ENCODE results near the gene FUT9. TPM values are rescaled to one million over a fixed set of nuclear protein-coding genes. Genes with fewer than 3 reads are reported as not detected.

Gene FUT9
- total and polyA plus RNA-seq, 2 experiments from 2014 or later: 2.1 to 6.8 TPM

DNA sequence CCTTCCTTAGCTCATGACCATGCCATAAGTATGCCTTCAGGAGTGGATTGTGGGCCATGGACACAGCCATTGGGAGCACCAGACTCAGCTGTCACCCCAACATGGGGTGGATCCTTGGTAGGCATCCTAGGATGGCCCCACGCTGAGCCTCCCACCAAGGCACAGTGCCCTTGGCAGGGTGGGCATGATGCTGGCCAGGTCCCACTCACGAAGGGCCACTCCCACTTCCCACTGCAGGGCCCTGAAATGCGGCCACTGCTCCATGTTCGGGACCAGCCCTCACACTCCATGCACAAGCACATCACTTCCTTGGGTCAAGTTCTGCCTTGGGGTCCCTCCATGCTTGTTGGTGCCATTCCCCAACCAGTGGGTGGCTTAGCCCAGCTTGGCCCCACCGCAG lies 12.9 kb upstream of the FUT9 start:
- Histone ChIP-seq H4K20me1 (replicated peaks; ENCODE audit: insufficient read depth) (no peaks in the 10 kb centered on the region), H3F3A (replicated peaks; ENCODE audit: low read depth) (no peaks in the 10 kb centered on the region), H3K4me1 (ENCODE audit: insufficient read depth) (no peaks in the 10 kb centered on the region), H3K27ac (ENCODE audit: low read depth) (no peak overlapping the region), H3K79me2 (replicated peaks; ENCODE audit: insufficient read depth) (no peaks in the 10 kb centered on the region), H3K27me3 (ENCODE audit: insufficient read depth) (no peaks in the 10 kb centered on the region), H3K4me2 (no peak overlapping the region), H2AFZ (no peak overlapping the region), H3K4me3 (no peak overlapping the region), H3K9me2 (ENCODE audit: insufficient read depth) (peaks cover 5% of the 10 kb centered on the region; the same call in 1 of the 2 replicates), H3K36me3 (ENCODE audit: insufficient read depth) (no peaks in the 10 kb centered on the region)
- Mint-ChIP-seq H3K4me3 (no peak overlapping the region), H3K4me1 (no peaks in the 10 kb centered on the region; the same call in 2 of the 3 replicates), H3K36me3 (ENCODE audit: low read depth) (peaks cover 3% of the 10 kb centered on the region; the same call in 2 of the 3 replicates), H3K27ac (no peak overlapping the region), H3K27me3 (ENCODE audit: insufficient read depth, low read depth, poor library complexity) (no peaks in the 10 kb centered on the region), H3K9me3 (peaks cover 13% of the 10 kb centered on the region)
- no peak for DNase-seq (ENCODE audit: low spot score)
- no peak for TF ChIP-seq STAT1 (IDR thresholded peaks at IDR 0.05; ENCODE audit: unreplicated experiment)
- TF ChIP-seq, protein P1, sequence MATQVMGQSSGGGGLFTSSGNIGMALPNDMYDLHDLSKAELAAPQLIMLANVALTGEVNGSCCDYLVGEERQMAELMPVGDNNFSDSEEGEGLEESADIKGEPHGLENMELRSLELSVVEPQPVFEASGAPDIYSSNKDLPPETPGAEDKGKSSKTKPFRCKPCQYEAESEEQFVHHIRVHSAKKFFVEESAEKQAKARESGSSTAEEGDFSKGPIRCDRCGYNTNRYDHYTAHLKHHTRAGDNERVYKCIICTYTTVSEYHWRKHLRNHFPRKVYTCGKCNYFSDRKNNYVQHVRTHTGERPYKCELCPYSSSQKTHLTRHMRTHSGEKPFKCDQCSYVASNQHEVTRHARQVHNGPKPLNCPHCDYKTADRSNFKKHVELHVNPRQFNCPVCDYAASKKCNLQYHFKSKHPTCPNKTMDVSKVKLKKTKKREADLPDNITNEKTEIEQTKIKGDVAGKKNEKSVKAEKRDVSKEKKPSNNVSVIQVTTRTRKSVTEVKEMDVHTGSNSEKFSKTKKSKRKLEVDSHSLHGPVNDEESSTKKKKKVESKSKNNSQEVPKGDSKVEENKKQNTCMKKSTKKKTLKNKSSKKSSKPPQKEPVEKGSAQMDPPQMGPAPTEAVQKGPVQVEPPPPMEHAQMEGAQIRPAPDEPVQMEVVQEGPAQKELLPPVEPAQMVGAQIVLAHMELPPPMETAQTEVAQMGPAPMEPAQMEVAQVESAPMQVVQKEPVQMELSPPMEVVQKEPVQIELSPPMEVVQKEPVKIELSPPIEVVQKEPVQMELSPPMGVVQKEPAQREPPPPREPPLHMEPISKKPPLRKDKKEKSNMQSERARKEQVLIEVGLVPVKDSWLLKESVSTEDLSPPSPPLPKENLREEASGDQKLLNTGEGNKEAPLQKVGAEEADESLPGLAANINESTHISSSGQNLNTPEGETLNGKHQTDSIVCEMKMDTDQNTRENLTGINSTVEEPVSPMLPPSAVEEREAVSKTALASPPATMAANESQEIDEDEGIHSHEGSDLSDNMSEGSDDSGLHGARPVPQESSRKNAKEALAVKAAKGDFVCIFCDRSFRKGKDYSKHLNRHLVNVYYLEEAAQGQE (IDR thresholded peaks at IDR 0.05; ENCODE audit: unreplicated experiment): no peak
- TF ChIP-seq ZNF114 (CRISPR knock-in tag; IDR thresholded peaks at IDR 0.05): no peak
- no peak for TF ChIP-seq EZH2phosphoT487 (IDR thresholded peaks at IDR 0.05; ENCODE audit: unreplicated experiment)
- TF ChIP-seq ZNF331 (CRISPR knock-in tag; IDR thresholded peaks at IDR 0.05; ENCODE audit: low read depth): no peak
- no peak for TF ChIP-seq EZH2 (IDR thresholded peaks at IDR 0.05; ENCODE audit: low read depth, unreplicated experiment)
- no peak for TF ChIP-seq POLR2AphosphoS5 (IDR thresholded peaks at IDR 0.05; ENCODE audit: low read depth)
- ATAC-seq: no peak

DNA sequence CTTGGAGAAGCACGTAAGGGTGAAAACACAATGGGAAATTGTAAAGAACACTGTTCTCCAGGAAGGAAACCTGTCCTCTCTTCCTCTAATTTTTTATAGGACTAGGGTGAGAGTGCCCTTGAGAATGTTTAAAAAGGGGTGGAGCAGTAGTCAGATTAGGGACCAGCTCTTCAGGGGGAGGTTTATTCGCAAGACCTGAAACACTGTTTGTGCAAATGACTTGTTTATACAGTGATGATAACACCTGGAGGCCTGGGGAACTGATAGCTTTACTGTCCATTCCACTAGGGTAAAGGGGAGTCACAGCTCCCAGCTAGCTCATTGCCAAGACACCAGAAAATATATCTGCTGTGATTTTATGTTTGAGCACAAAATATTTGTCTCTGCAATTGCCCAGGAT lies 8.1 kb upstream of the FUT9 start:
- H3K4me1 Mint-ChIP-seq: no peaks in the 10 kb centered on the region; the same call in 2 of the 3 replicates
- TF ChIP-seq EZH2phosphoT487 (IDR thresholded peaks at IDR 0.05; ENCODE audit: unreplicated experiment) (no peak), POLR2AphosphoS5 (IDR thresholded peaks at IDR 0.05; ENCODE audit: low read depth) (no peak), ZNF114 (CRISPR knock-in tag; IDR thresholded peaks at IDR 0.05) (no peak), ZNF331 (CRISPR knock-in tag; IDR thresholded peaks at IDR 0.05; ENCODE audit: low read depth) (no peak)
- TF ChIP-seq, protein P2, sequence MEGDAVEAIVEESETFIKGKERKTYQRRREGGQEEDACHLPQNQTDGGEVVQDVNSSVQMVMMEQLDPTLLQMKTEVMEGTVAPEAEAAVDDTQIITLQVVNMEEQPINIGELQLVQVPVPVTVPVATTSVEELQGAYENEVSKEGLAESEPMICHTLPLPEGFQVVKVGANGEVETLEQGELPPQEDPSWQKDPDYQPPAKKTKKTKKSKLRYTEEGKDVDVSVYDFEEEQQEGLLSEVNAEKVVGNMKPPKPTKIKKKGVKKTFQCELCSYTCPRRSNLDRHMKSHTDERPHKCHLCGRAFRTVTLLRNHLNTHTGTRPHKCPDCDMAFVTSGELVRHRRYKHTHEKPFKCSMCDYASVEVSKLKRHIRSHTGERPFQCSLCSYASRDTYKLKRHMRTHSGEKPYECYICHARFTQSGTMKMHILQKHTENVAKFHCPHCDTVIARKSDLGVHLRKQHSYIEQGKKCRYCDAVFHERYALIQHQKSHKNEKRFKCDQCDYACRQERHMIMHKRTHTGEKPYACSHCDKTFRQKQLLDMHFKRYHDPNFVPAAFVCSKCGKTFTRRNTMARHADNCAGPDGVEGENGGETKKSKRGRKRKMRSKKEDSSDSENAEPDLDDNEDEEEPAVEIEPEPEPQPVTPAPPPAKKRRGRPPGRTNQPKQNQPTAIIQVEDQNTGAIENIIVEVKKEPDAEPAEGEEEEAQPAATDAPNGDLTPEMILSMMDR (conservative IDR thresholded peaks at IDR 0.05; ENCODE audit: low read depth in 2 of 2): no peak
- TF ChIP-seq, protein P3, sequence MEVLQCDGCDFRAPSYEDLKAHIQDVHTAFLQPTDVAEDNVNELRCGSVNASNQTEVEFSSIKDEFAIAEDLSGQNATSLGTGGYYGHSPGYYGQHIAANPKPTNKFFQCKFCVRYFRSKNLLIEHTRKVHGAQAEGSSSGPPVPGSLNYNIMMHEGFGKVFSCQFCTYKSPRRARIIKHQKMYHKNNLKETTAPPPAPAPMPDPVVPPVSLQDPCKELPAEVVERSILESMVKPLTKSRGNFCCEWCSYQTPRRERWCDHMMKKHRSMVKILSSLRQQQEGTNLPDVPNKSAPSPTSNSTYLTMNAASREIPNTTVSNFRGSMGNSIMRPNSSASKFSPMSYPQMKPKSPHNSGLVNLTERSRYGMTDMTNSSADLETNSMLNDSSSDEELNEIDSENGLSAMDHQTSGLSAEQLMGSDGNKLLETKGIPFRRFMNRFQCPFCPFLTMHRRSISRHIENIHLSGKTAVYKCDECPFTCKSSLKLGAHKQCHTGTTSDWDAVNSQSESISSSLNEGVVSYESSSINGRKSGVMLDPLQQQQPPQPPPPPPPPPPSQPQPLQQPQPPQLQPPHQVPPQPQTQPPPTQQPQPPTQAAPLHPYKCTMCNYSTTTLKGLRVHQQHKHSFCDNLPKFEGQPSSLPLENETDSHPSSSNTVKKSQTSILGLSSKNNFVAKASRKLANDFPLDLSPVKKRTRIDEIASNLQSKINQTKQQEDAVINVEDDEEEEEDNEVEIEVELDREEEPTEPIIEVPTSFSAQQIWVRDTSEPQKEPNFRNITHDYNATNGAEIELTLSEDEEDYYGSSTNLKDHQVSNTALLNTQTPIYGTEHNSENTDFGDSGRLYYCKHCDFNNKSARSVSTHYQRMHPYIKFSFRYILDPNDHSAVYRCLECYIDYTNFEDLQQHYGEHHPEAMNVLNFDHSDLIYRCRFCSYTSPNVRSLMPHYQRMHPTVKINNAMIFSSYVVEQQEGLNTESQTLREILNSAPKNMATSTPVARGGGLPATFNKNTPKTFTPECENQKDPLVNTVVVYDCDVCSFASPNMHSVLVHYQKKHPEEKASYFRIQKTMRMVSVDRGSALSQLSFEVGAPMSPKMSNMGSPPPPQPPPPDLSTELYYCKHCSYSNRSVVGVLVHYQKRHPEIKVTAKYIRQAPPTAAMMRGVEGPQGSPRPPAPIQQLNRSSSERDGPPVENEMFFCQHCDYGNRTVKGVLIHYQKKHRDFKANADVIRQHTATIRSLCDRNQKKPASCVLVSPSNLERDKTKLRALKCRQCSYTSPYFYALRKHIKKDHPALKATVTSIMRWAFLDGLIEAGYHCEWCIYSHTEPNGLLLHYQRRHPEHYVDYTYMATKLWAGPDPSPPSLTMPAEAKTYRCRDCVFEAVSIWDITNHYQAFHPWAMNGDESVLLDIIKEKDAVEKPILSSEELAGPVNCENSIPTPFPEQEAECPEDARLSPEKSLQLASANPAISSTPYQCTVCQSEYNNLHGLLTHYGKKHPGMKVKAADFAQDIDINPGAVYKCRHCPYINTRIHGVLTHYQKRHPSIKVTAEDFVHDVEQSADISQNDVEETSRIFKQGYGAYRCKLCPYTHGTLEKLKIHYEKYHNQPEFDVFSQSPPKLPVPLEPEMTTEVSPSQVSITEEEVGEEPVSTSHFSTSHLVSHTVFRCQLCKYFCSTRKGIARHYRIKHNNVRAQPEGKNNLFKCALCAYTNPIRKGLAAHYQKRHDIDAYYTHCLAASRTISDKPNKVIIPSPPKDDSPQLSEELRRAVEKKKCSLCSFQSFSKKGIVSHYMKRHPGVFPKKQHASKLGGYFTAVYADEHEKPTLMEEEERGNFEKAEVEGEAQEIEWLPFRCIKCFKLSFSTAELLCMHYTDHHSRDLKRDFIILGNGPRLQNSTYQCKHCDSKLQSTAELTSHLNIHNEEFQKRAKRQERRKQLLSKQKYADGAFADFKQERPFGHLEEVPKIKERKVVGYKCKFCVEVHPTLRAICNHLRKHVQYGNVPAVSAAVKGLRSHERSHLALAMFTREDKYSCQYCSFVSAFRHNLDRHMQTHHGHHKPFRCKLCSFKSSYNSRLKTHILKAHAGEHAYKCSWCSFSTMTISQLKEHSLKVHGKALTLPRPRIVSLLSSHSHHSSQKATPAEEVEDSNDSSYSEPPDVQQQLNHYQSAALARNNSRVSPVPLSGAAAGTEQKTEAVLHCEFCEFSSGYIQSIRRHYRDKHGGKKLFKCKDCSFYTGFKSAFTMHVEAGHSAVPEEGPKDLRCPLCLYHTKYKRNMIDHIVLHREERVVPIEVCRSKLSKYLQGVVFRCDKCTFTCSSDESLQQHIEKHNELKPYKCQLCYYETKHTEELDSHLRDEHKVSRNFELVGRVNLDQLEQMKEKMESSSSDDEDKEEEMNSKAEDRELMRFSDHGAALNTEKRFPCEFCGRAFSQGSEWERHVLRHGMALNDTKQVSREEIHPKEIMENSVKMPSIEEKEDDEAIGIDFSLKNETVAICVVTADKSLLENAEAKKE (CRISPR knock-in tag; IDR thresholded peaks at IDR 0.05): no peak

More for the DNA sequence above, 8.1 kb upstream of the FUT9 start:
- no peak overlapping the region for H3K4me3 ChIP-seq
- no peaks in the 10 kb centered on the region for H3K4me1 ChIP-seq (ENCODE audit: insufficient read depth)
- H3K36me3 Mint-ChIP-seq (ENCODE audit: low read depth): no peaks in the 10 kb centered on the region
- ATAC-seq (no peak), DNase-seq (ENCODE audit: low spot score) (no peak)
- H3K4me2 ChIP-seq: no peak overlapping the region
- H3K4me3 Mint-ChIP-seq: no peak overlapping the region
- no peaks in the 10 kb centered on the region for H3K9me3 Mint-ChIP-seq
- H3K27me3 ChIP-seq (ENCODE audit: insufficient read depth): no peaks in the 10 kb centered on the region
- no peak overlapping the region for H2AFZ ChIP-seq
- H3K9me2 ChIP-seq (ENCODE audit: insufficient read depth): peaks cover 5% of the 10 kb centered on the region; the same call in 1 of the 2 replicates
- H3K27ac ChIP-seq (ENCODE audit: low read depth): no peak overlapping the region
- no peaks in the 10 kb centered on the region for H3K27me3 Mint-ChIP-seq (ENCODE audit: insufficient read depth, low read depth, poor library complexity)
- no peaks in the 10 kb centered on the region for H3K36me3 ChIP-seq (ENCODE audit: insufficient read depth)
- H3K27ac Mint-ChIP-seq: no peak overlapping the region
- no peaks in the 10 kb centered on the region for H4K20me1 ChIP-seq (replicated peaks; ENCODE audit: insufficient read depth)
- H3K79me2 ChIP-seq (replicated peaks; ENCODE audit: insufficient read depth): no peaks in the 10 kb centered on the region
- no peaks in the 10 kb centered on the region for H3F3A ChIP-seq (replicated peaks; ENCODE audit: low read depth)

Data from GM23338 (cell line).